Esophagus squamous epithelium (tissue), 4 donors: ENCODE results near the gene DYRK2.

Experiments used
- POLR2A ChIP-seq, 4 donors: fragments of 450-650 bp; IDR thresholded peaks; one replicate each; pipeline ENCODE4 v1.6.1; 2017; ENCODE audit warnings: antibody characterized with exemption in 4 of 4, mild to moderate bottlenecking in 4 of 4, moderate library complexity in 3 of 4
- TF ChIP-seq, protein P1 (sequence below), 6 experiments: fragments of 450-650 bp in 4 of 6; fragments of 200-600 bp in 2 of 6; sonication (generic) in 2 of 6; IDR thresholded peaks; one replicate each; pipeline ENCODE4 v1.5.1; 2016 to 2019; ENCODE audit warnings: antibody characterized with exemption in 6 of 6, mild to moderate bottlenecking in 4 of 6, moderate library complexity in 4 of 6

DNA sequence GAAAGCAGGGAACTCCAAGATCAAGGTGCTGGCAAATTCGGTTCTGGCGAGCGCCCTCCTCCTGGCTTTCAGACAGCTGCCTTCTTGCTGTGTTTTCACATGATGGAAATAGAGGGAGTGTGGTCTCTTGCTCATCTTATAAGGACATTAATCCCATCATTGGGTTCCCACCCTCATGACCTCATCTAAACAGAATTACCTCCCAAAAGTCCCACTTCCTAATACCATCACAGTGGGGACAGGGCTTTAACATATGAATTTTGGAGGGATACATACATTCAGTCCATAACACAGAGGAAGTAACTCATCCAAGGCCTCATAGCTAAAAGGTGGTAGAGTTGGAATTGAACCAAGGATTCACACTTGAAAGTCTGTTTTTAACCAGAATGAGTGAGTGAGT, 28.6 kb downstream of the DYRK2 start:
- TF ChIP-seq, protein P1, sequence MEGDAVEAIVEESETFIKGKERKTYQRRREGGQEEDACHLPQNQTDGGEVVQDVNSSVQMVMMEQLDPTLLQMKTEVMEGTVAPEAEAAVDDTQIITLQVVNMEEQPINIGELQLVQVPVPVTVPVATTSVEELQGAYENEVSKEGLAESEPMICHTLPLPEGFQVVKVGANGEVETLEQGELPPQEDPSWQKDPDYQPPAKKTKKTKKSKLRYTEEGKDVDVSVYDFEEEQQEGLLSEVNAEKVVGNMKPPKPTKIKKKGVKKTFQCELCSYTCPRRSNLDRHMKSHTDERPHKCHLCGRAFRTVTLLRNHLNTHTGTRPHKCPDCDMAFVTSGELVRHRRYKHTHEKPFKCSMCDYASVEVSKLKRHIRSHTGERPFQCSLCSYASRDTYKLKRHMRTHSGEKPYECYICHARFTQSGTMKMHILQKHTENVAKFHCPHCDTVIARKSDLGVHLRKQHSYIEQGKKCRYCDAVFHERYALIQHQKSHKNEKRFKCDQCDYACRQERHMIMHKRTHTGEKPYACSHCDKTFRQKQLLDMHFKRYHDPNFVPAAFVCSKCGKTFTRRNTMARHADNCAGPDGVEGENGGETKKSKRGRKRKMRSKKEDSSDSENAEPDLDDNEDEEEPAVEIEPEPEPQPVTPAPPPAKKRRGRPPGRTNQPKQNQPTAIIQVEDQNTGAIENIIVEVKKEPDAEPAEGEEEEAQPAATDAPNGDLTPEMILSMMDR (IDR thresholded peaks at IDR 0.05), result no peak
- TF ChIP-seq POLR2A (IDR thresholded peaks at IDR 0.05), result no peak
